ENCODE data around the gene PNPLA5.

The PNPLA5 gene

DNA sequence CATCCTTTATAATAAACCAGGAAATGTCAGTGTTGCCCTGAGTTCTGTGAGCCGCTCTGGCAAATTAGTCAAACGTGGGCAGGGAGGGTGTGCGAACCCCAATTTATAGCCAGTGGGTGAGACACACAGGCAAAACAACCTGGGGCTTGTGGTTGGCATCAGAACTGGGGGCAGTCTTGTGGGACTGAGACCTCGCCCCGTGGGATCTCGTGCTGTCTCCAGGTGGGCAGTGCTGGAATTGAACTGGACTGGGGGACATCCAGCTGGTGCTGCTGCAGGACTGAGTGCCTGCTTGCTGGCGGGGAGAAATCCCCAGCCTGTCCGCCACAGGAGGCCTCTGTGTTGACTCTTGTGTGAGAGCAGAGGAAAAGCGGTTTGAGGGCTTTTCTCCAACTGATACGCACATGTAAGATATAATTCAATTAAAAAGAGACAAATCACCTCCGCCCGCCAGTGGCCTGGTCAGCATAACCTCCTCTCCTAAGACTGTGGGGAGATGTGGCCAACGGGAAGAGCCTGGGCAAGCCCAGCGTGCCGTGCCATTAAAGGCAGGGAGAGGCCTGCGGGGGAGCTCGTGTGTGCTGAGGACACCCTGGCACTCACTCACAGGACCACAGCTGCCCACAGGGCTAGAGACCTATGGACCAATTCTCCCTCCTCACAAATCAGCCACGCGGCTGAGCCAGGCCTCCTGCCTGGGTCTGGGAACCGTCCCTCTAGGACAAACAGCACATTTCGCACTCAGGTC lies 47.9 kb downstream of the PNPLA5 start:
- DNase-seq (ENCODE audit: low read depth, low spot score), result no peak
- no peak overlapping the region for H3K27ac ChIP-seq

DNA sequence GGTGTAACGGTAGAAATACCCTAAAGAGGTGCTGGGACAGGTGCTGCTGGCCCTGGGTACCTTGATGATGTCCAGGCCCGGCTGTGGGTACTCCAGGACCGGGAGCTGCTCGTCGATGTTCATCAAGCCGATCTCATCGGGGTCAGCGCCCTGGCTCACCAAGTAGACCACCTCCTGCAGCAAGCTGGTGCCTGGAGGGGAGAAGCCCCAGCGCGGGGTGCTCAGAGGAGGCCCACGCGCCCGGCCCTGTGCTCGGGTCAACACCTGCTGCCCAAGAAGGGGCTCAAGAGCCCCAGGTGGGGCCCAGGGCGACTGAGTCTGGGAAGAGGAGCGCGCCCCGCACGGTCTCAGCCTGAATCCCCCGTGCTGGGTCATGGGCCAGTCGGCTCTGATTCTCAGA lies 50.1 kb downstream of the PNPLA5 start:
- H3K27ac ChIP-seq, result no peak overlapping the region
- no peak for DNase-seq (ENCODE audit: low read depth, low spot score)

DNA sequence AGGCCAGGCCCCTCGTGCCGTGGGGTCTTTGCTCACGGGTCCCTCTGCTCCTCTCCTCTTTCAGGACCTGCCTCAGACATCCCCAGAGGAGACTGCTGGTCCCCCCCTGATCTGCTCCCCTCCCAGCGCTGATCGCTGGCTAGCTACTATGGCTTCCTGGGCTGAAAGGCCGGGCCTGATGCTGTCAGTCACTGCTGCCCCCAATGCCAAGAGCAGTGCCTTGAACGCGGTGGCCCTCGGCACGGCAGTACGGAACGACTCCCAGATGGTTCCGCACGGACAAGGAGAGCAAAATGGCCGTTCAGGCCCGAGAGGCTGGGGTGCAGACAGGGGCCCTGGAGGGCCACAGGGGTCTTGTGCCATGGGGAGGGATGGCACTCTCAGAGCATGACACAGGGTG lies 51.0 kb downstream of the PNPLA5 start:
- DNase-seq (ENCODE audit: low read depth, low spot score), result no peak
- no peak overlapping the region for H3K27ac ChIP-seq

DNA sequence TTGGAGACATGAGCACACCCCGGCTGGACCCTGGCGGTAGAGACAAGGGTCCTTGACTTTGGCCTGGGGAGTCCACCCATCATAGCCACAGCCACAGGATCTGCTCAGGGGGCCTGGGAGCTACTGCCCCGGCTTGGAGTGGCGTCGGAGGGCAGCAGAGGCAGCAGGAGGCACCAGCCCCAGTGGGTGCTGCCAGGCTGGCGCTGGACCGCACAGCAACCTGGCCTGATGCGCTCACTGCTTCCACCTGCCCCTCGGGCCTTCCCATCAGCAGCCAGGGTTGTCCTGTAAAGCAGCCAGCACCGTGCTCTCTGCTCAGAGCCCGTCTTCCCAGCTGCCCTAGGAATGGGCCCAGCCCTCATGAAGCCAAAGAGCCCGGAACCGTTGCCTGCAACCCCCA lies 51.4 kb downstream of the PNPLA5 start:
- no peak for DNase-seq (ENCODE audit: low read depth, low spot score)
- H3K27ac ChIP-seq, result no peak overlapping the region

DNA sequence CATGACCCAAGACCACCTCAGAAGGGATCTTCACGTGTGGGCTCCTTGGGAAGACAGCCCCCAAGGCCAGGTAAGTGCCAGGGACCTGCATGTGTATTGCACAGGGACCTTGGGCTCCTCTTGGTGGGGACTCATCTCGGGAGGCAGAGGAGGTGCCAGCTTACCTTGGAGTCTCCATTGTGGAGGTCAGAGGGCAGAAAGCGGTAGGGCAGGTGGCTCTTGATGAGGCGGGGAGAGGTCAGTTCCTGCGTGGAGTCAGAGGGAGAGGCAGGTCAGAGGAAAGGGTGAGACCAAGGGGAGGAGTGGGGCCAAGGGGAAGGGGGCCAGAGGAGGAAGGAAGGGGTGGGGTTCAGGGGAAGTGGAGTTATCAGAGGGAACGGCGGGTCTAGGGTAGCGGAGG lies 52.0 kb downstream of the PNPLA5 start:
- no peak for DNase-seq (ENCODE audit: low read depth, low spot score)
- no peak overlapping the region for H3K27ac ChIP-seq

DNA sequence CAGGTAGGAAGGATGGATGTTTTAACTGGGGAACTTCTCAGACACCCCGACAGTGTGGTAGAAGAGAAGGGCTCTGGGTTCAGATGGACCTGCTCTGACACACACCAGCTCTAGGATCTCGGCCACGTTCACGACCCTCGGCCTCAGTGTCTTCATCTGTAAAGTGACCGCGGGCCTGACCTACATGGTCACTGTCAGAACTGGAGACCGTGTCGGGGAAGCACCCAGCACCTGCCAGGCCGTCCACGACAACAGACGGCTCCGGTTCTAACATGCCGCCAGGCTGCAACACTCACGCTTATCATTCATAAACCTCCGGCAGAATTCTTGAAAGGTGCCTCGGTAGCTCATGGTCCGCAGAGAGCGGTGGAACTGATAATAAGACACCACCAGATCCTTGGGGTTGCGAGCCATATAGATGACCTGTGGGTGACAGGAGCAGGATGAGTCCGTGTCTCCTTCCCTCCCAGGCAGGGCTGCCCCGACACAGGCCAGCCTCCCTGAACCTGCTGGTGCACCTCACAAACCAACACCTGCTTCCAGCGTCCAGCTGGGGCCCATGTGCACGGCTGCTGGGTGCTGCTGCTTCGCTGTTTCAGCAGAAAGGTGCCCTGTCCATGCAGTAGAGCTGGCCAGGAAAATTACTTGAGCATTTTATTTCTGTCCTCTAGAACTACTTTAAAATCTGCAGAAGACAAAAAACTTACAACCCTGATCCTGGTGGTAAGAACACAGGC lies 53.1 kb downstream of the PNPLA5 start:
- H3K27ac ChIP-seq, result no peak overlapping the region
- DNase-seq (ENCODE audit: low read depth, low spot score), result no peak

DNA sequence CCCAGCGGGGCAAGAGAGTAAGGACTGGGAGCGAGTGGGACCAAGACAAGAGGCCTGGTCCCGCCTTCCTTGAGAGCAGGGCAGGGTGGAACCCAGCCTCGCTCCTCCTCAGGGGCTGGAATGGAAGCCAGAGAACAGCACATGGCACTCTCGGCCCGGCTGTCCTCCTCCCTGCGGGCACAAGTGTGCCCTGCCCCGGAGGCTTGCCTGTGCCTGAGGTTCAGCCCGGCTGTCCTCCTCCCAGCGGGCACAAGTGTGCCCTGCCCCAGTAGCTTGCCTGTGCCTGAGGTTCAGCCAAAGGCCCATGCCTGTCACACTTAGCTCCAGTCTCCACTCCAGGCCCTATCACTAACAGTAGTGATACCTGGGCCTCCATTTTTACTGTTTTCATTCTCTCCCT lies 53.7 kb downstream of the PNPLA5 start:
- no peak overlapping the region for H3K27ac ChIP-seq
- DNase-seq (ENCODE audit: low read depth, low spot score), result no peak

DNA sequence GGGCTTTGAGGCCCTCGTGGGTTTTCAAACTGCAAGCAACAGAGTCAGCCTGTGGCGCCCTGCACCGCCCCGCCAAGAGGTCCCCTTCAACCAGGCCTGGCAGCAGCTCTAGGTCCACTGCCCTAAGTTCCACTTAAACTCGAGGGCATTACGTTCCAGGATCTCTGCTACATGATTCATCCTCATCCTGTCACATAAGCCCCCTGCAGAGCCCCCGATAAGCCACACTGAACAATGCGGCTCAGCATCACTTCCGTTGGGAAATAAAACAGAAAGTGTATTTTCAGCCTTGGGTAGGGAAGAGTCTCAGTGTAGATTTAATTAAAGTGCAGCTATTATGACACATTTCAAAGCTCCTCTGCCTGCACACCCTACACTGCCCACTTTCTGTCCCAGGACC lies 54.1 kb downstream of the PNPLA5 start:
- no peak for DNase-seq (ENCODE audit: low read depth, low spot score)
- no peak overlapping the region for H3K27ac ChIP-seq

DNA sequence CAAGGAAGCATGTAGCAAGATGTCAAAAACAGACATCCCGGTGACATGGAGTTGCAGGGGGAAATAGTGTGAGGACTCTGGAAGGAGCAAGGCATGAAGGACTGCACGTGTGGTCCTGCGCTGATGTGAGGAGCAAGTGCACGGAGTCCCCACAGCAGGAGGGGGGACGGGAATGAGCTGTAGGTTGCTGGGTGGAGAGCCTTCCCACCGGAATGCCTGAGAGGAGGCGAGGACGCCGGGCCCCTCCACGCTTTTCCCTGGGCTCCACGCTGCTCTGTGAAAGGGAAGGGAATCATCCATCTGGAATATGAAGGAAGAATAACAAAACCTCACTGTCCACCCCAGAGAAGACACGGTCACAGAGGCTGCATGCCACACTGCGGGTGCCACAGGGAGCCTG lies 56.1 kb downstream of the PNPLA5 start:
- H3K27ac ChIP-seq, result no peak overlapping the region
- DNase-seq (ENCODE audit: low read depth, low spot score), result no peak

DNA sequence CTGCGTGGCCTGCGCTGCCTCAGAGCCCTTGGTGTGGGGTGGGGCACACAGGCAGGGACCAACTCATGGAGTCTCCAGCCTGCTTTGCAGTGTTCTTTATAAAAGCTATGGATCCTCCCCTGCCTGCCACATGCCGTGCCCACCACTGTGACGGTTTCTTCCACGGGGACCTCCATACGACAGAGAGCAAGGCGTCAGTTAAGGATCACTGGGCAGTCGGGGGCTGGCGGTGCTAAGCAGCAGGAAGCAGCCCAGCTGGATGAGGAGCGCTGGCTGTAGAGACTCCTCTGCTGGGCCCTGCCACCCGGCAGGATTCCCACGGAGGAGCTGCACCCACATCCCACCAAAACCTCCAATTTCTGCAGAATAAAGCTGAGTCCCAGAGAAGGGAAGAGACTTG lies 56.6 kb downstream of the PNPLA5 start:
- no peak overlapping the region for H3K27ac ChIP-seq
- DNase-seq (ENCODE audit: low read depth, low spot score), result no peak

DNA sequence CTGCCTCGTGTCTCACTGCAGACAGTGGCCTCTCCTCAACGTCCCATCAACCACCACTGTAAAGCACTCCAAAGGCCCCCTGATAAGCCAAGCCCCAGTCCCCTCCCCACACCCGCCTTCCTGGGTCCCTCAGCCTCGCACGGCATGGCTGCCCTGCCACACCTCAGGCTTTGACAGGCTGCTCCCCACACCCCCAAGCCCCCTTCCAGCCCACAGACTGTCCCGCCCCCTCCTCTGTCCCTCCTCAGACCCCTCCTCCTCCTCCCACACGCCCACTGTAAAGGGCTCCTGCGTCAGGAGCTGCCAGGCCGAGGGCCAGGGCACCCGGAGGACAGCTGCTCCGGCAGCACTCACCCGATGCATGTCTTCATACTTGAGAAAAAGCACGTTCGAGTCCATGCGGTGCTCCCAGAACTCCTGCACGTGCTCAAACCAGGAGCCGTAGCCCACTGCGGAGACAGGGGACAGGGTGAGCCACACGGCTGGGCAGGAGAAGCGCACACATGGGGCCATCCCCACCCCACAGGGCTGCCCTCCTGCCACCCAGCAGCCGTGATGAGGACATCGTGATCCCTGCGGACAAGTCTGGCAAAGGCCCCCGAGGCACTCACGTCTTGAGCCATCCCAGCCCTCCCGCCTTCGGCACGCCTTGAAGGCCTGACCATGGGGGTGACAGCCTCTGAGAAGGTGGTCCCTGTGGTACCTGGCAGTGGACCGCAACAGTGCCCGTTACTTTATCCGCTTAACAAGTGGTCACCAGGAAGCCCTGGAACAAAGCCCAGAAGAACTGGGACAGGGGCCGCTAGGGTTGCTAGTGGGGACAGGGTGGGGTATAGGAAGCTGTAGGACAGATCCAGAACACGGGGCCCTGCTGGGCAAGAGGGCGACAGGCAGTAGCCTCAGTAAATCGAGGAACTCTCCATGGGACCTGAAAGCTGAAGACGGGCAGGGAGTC lies 58.2 kb downstream of the PNPLA5 start:
- H3K27ac ChIP-seq, result no peak overlapping the region
- no peak for DNase-seq (ENCODE audit: low read depth, low spot score)

DNA sequence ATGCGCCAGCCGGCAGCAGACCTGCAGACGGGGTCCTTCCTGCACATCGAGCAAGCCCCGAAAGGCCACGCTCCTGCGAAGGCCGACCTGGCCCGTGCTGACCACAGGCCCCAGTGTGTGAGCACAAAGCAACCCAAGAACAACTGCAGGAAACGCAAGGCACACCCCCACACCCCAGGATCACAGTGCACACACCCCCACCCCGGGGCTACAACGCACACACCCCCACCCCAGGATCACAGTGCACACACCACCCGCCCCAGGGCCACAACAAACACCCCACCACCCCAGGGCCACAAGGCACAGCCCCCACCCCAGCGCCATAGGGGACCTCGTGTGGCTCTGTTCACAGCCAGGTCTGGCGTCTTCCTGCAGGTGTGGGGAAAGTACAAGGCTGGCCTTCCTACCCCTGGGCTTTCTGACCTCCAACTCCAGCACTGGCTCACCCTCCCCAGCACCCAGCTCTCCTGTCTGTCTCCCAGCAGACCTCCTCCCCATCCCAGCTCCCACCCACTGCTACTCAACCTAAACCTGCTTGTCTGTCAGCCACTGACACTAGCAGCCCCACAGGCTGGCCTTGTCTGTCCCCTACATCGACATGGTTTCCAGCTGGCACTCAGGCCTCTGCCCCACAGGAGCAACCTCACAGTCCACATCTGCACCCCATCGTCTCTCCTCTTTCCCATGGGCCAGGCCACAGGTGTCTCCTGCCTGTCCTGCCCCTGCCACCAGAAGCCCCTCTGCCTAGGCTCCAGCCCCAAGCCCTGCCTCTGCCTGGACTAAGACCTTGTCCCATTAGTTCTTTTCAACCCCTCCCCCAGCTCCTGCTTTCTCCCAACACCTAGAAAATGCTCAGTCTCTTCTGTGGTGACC lies 59.2 kb downstream of the PNPLA5 start:
- DNase-seq (ENCODE audit: low read depth, low spot score), result no peak
- no peak overlapping the region for H3K27ac ChIP-seq

DNA sequence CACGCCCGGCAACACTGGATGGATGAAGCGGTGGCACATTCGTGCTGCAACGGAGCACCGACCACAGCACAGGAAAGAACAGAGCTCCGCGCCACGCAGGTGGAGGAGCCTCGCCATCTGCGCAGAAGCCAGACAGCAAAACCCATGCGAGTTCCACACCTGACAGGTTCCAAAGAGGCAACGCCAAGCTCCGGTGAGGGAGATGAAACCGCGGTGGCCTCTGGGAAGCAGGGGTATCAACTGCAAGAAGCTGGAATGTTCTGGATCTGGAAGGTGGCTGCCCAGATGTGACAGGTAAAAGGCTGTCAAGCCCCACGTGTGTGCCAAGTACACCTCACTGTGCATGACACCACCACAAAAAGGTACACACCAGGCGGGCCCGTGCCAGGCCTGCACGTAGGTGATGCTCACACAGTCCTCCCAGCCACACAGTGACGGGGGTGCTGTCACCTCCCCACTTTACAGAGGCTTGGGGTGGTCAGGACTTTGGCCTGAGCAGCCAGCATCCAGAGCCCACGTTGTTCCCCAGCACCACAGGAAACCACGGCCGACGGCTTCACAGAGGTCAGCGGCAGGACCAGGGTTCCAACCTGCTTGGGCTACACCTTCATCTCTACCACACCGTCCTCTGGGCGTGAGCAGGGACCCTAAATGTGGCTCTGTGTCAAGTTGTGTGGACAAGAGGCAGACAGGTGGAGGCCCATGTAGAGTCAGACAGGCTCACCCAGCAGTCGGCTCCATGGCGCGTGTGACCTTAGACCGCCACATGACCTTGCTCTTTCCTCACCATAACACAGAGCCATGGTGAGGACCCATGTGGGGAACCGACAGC lies 60.0 kb downstream of the PNPLA5 start:
- no peak overlapping the region for H3K27ac ChIP-seq
- no peak for DNase-seq (ENCODE audit: low read depth, low spot score)

DNA sequence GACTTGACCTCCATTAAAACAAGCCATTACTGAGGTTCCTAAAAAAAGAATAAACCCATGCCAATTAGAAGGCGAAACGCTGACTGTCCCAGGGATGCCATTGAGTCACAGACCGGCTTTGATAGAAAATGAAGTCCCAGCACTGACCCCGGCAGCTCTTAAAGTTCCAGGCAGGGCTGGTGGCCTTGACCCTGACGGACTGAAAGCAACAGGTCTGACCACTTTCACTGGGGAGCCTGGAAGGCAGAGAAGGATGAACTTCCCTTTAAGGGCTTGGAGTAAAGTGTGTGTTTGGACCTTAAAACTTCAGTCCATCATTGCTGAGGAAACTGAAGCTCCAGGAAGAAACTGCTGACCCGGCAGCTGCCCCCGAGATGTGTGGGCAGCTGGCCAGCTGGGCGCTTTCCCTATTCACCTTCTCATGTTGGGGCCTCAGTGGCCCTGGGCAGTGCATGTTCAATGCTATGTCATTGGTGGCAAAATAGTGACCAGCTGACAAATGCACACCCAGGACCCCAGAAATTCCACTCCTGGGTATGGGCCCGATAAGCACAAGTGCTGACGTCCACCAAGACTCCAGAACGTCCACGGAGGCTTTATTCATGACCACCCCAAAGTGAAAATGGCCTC lies 60.8 kb downstream of the PNPLA5 start:
- no peak overlapping the region for H3K27ac ChIP-seq
- no peak for DNase-seq (ENCODE audit: low read depth, low spot score)

DNA sequence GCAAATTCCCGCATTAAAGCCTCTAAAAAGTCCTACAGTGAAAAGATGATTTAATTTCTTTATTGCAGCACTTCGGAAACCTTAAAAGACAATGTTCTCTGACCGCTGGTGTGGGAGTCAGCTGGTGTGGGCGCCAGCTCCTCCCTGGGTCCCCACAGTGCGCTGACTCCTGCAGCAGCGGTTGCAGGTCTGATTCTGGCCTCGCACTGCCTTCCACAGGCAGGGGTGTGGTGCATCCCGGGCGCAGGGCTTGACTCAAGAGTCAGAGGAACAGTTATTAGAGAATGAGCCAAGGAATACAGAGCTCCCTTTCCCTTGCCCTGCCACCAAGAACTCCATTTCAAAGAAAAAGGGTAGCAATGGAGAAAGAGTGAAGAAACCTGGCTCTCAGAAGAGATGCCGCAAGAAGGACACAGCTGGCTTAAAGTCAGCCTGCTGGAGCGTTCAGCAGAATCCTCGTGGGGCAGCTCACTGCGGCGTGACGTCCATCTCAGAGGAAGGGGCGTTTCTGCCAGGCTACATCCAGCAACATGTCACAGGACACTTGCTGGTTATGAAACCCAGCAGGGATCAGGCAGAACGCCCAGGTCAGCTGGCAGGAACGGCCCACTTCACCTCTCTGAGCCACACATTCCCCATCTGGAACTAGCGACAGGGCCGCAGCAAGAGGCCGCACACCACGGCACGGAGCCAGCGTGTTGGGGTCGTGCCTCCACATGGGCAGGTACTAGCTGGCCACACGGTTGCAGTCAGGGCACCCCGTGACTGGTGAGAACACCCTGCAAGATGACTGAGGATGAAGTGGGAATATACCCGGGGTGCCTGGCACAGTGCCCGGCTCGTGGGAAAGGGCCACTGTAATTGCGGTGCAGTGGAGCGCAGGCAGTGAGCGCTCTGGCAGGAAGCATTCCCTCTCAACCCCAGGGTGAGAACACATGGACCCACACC lies 61.6 kb downstream of the PNPLA5 start:
- H3K27ac ChIP-seq, result no peak overlapping the region
- DNase-seq (ENCODE audit: low read depth, low spot score), result no peak
